Transverse colon (tissue), 4 donors: Measurements from ENCODE around the gene UBN1. TPM values are rescaled to one million over a fixed set of nuclear protein-coding genes. Genes with fewer than 3 reads are reported as not detected.

Source experiments
- DNase-seq: peaks from one replicate; pipeline ENCODE4 v3.0.0-alpha.2; 2019
- H3K27ac ChIP-seq, 4 donors: fragments of 200-600 bp; sonication (generic); 2 replicates each; pipeline ENCODE4 v1.5.1; 2016 to 2018; ENCODE audit warnings: inconsistent platforms in 4 of 4
- H3K27me3 ChIP-seq: fragments of 200-600 bp; sonication (generic); 2 replicates; pipeline ENCODE4 v1.5.1; 2017; ENCODE audit warnings: inconsistent platforms
- H3K36me3 ChIP-seq, 4 donors: fragments of 200-600 bp; sonication (generic); 2 replicates each; pipeline ENCODE4 v1.5.1; 2017 to 2019; ENCODE audit warnings: inconsistent platforms in 4 of 4
- H3K4me1 ChIP-seq, 4 donors: fragments of 200-600 bp; sonication (generic); 2 replicates each; pipeline ENCODE4 v1.5.1; 2017 to 2020; ENCODE audit warnings: inconsistent platforms in 4 of 4
- H3K4me3 ChIP-seq, 4 donors: fragments of 200-600 bp; sonication (generic); 1 replicate in 1 of 4; 2 replicates in 3 of 4; pipeline versions ENCODE4 v1.5.1 to v1.6.1; 2017 to 2019; ENCODE audit warnings: inconsistent platforms in 4 of 4
- H3K9me3 ChIP-seq, 2 donors: fragments of 200-600 bp; sonication (generic); 2 replicates each; pipeline ENCODE4 v1.5.1; 2017 to 2019; ENCODE audit warnings: inconsistent platforms in 2 of 2
- CTCF ChIP-seq, 5 experiments: fragments of 200-600 bp in 3 of 5; fragments of 450-650 bp in 2 of 5; sonication (generic) in 3 of 5; IDR thresholded peaks; 1 replicate in 2 of 5; 2 replicates in 3 of 5; pipeline ENCODE4 v1.5.1; 2016 to 2017; ENCODE audit warnings: antibody characterized with exemption in 5 of 5, inconsistent platforms in 3 of 5, mild to moderate bottlenecking in 2 of 5, moderate library complexity in 1 of 5
- EP300 ChIP-seq: sonication (generic); formaldehyde crosslinking; IDR thresholded peaks from one replicate; pipeline ENCODE4 v1.6.1; 2017; ENCODE audit warnings: antibody characterized with exemption, low read depth
- POLR2A ChIP-seq: fragments of 450-650 bp; IDR thresholded peaks from one replicate; pipeline ENCODE4 v1.6.1; 2016; ENCODE audit warnings: antibody characterized with exemption, mild to moderate bottlenecking, moderate library complexity
- POLR2AphosphoS5 ChIP-seq, 3 donors: sonication (generic); formaldehyde crosslinking; IDR thresholded peaks; one replicate each; pipeline ENCODE4 v1.6.1; 2016; ENCODE audit warnings: antibody characterized with exemption in 3 of 3
- WGBS, 2 donors: methylation state at CpG; one replicate each; pipeline ENCODE4 v1.1.5; 2018; ENCODE audit warnings: low coverage in 1 of 2; 5-methylcytosine and 5-hydroxymethylcytosine counted together
- in situ Hi-C, 4 donors: fragments of 200-750 bp; cut with MboI; loops; one replicate each; pipeline versions ENCODE4 v1.15.0 to v1.15.1; 2017; ENCODE audit warnings: low sequenced_read_pairs in 3 of 4, low pct_ligation_motif_present in 1 of 4, low pct_unique_long_range_greater_than_20kb in 1 of 4
- intact Hi-C: fragments of 100-400 bp; cut with DNase I; formaldehyde crosslinking; loops from one replicate; pipeline ENCODE4 v1.15.1; 2023; ENCODE audit warnings: low total_unique reads
- total RNA-seq, 4 donors: library from RNA; depleted of rRNA; stranded (reverse); fragments of >200 nt; gene quantifications; one replicate each; pipeline ENCODE4 v1.1.0, GENCODE V29; 2016

Gene UBN1
- total RNA-seq, 4 donors from 2014 or later = 33.6 to 60.2 (median 53.0) TPM

- Histone ChIP-seq H3K4me1 (peaks cover 26 to 57% (median 45%) of the 10 kb centered on the region in 4 donors), H3K27ac (no peak overlapping the region), H3K9me3 (no peaks in the 10 kb centered on the region), H3K27me3 (no peaks in the 10 kb centered on the region), H3K4me3 (no peak overlapping the region), H3K36me3 (peaks cover 0 to 14% (median 4%) of the 10 kb centered on the region in 4 donors)
- 88 to 90% methylated on average over 2 to 3 of the region's 3 CpGs for WGBS, 2 donors
- DNase-seq = no peak
- in situ Hi-C loops (loop anchor here in 1 of 4 donors (10.0 kb wide), 1 partner anchor 65 kb away; no protein-coding TSS in a partner anchor), intact Hi-C loops (no loop called here)
- TF ChIP-seq POLR2A = no peak
- TF ChIP-seq POLR2AphosphoS5 (IDR thresholded peaks at IDR 0.05) = no peak
- no peak for TF ChIP-seq EP300
- no peak for TF ChIP-seq CTCF (IDR thresholded peaks at IDR 0.05)
Measured at GRCh38 chr16:4850211-4850610, 2.9 kb downstream of the UBN1 start.

GRCh38 chr16:4852221-4852872 is 5.1 kb downstream of the UBN1 start:
- no peaks in the 10 kb centered on the region for H3K27me3 ChIP-seq
- H3K4me3 ChIP-seq = no peak overlapping the region
- H3K27ac ChIP-seq = peak overlapping the region; percentile 38 to 54 (median 42)
- in situ Hi-C loops = loop anchor here in 1 of 4 donors (10.0 kb wide), 1 partner anchor 62 kb away; no protein-coding TSS in a partner anchor
- H3K36me3 ChIP-seq = peaks cover 0 to 27% (median 13%) of the 10 kb centered on the region in 4 donors
- intact Hi-C loops = no loop called here
- no peak for TF ChIP-seq CTCF (IDR thresholded peaks at IDR 0.05)
- TF ChIP-seq POLR2A = no peak
- TF ChIP-seq POLR2AphosphoS5 (IDR thresholded peaks at IDR 0.05) = peak in 1 of 3 donors; percentile 17
- no peak for TF ChIP-seq EP300
- 38 to 48% methylated on average over 1 of the region's 1 CpG for WGBS, 2 donors
- DNase-seq = peak; percentile 31
- H3K9me3 ChIP-seq = no peaks in the 10 kb centered on the region
- peaks cover 19 to 45% (median 32%) of the 10 kb centered on the region in 4 donors for H3K4me1 ChIP-seq

- H3K9me3 ChIP-seq = no peaks in the 10 kb centered on the region
- no peak overlapping the region for H3K27ac ChIP-seq
- no peak for TF ChIP-seq CTCF (IDR thresholded peaks at IDR 0.05)
- no peak for TF ChIP-seq POLR2AphosphoS5 (IDR thresholded peaks at IDR 0.05)
- TF ChIP-seq EP300 = no peak
- TF ChIP-seq POLR2A = no peak
- peaks cover under 1 to 25% (median 15%) of the 10 kb centered on the region in 4 donors for H3K4me1 ChIP-seq
- H3K4me3 ChIP-seq = no peak overlapping the region
- peaks cover 0 to 54% (median 25%) of the 10 kb centered on the region in 4 donors for H3K36me3 ChIP-seq
- in situ Hi-C loops (loop anchor here in 1 of 4 donors (10.0 kb wide), 1 partner anchor 59 kb away; no protein-coding TSS in a partner anchor), intact Hi-C loops (no loop called here)
- 84 to 96% methylated on average over 4 to 5 of the region's 5 CpGs for WGBS, 2 donors
- DNase-seq = no peak
- H3K27me3 ChIP-seq = no peaks in the 10 kb centered on the region
Measured at GRCh38 chr16:4855371-4855770, 8.1 kb downstream of the UBN1 start.

GRCh38 chr16:4855804-4856203 is 8.5 kb downstream of the UBN1 start:
- no peak overlapping the region for H3K27ac ChIP-seq
- H3K4me1 ChIP-seq = peaks cover 0 to 20% (median 12%) of the 10 kb centered on the region in 4 donors
- peaks cover 0 to 58% (median 27%) of the 10 kb centered on the region in 4 donors for H3K36me3 ChIP-seq
- intact Hi-C loops = no loop called here
- in situ Hi-C loops = loop anchor here in 1 of 4 donors (10.0 kb wide), 1 partner anchor 59 kb away; no protein-coding TSS in a partner anchor
- TF ChIP-seq POLR2A (no peak), EP300 (no peak), POLR2AphosphoS5 (IDR thresholded peaks at IDR 0.05) (no peak), CTCF (IDR thresholded peaks at IDR 0.05) (no peak)
- no peaks in the 10 kb centered on the region for H3K9me3 ChIP-seq
- no peak overlapping the region for H3K4me3 ChIP-seq
- DNase-seq = no peak
- H3K27me3 ChIP-seq = no peaks in the 10 kb centered on the region
- 100% methylated on average over 2 of the region's 2 CpGs for WGBS, 2 donors
